CD4-positive, alpha-beta T cell (primary cell): ENCODE results near the gene CTNNA1. TPM values are rescaled to one million over a fixed set of nuclear protein-coding genes. Genes with fewer than 3 reads are reported as not detected.

Experiments
- ATAC-seq: fragments of 200-7000 bp; cut with Tn5 transposase; one replicate; pipeline ENCODE4 v1.10.0; 2022; ENCODE audit warnings: mild to moderate bottlenecking; ENCODE audit not compliant: poor library complexity
- CTCF ChIA-PET: fragments of 350-600 bp; sonication (Branson Sonifier 250); formaldehyde crosslinking; loops from one replicate; lab custom pipeline; 2021; ENCODE audit warnings: antibody characterized with exemption, inconsistent platforms; lab: Charles Lee
- POLR2A ChIA-PET: fragments of 350-600 bp; sonication (Branson Sonifier 250); formaldehyde crosslinking; loops from one replicate; lab custom pipeline; 2021; ENCODE audit warnings: antibody characterized with exemption, inconsistent platforms; lab: Charles Lee
- DNase-seq, 14 experiments: peaks; one replicate each; pipeline ENCODE4 v3.0.0-alpha.2; 2013 to 2020; ENCODE audit warnings: mixed read lengths in 2 of 14
- H3K27ac ChIP-seq, 2 donors: one replicate each; pipeline versions ENCODE4 v1.5.1 to v1.7.0; 2013; ENCODE audit warnings: low read length in 2 of 2, low read depth in 1 of 2, mild to moderate bottlenecking in 1 of 2
- H3K27me3 ChIP-seq, 2 experiments: 1 replicate in 1 of 2; 2 replicates in 1 of 2; pipeline versions ENCODE4 v1.6.1 to v1.7.0; 2013; ENCODE audit warnings: low read length in 2 of 2, control low read depth in 1 of 2, mild to moderate bottlenecking in 1 of 2, moderate library complexity in 1 of 2; ENCODE audit not compliant: insufficient read depth in 2 of 2, control insufficient read depth in 1 of 2
- H3K36me3 ChIP-seq: one replicate; pipeline ENCODE4 v1.6.1; 2013; ENCODE audit warnings: low read length, control low read depth; ENCODE audit not compliant: insufficient read depth
- H3K4me1 ChIP-seq: one replicate; pipeline ENCODE4 v1.6.1; 2013; ENCODE audit warnings: low read length, control low read depth; ENCODE audit not compliant: insufficient read depth
- H3K4me3 ChIP-seq: one replicate; pipeline ENCODE4 v1.5.1; 2013; ENCODE audit warnings: mild to moderate bottlenecking, low read length, moderate library complexity
- H3K9me3 ChIP-seq, 2 experiments: 1 replicate in 1 of 2; 2 replicates in 1 of 2; pipeline versions ENCODE4 v1.6.1 to v1.7.0; 2013; ENCODE audit warnings: low read length in 2 of 2, mild to moderate bottlenecking in 2 of 2, control low read depth in 1 of 2, moderate library complexity in 1 of 2; ENCODE audit not compliant: control insufficient read depth in 1 of 2, insufficient read depth in 1 of 2
- H3K27ac Mint-ChIP-seq: one replicate; pipeline ENCODE4 v1.8.0; 2020; ENCODE audit warnings: mixed read lengths
- H3K27me3 Mint-ChIP-seq: one replicate; pipeline ENCODE4 v1.8.0; 2021; ENCODE audit warnings: mixed read lengths
- H3K36me3 Mint-ChIP-seq: one replicate; pipeline ENCODE4 v1.8.0; 2021; ENCODE audit warnings: low read depth, mixed read lengths
- H3K4me1 Mint-ChIP-seq: one replicate; pipeline ENCODE4 v1.8.0; 2021; ENCODE audit warnings: low read depth, mixed read lengths
- H3K4me3 Mint-ChIP-seq: one replicate; pipeline ENCODE4 v1.8.0; 2020; ENCODE audit warnings: mild to moderate bottlenecking, mixed read lengths
- H3K9me3 Mint-ChIP-seq: one replicate; pipeline ENCODE4 v1.8.0; 2020; ENCODE audit warnings: mixed read lengths
- CTCF ChIP-seq: fragments of 200-600 bp; IDR thresholded peaks from one replicate; pipeline ENCODE4 v1.8.0; 2022; ENCODE audit warnings: antibody characterized with exemption, mild to moderate bottlenecking
- intact Hi-C, 2 experiments: fragments of 100-400 bp; cut with DNase I in 1 of 2; cut with micrococcal nuclease in 1 of 2; formaldehyde crosslinking; loops; one replicate each; pipeline versions ENCODE4 v1.15.1 to v1.9.0; 2023 to 2025; cut with DNase I, micrococcal nuclease
- total RNA-seq, 174 experiments: library from RNA in 2 of 174; stranded (reverse) in 2 of 174; gene quantifications; one replicate each; pipeline ENCODE4 v1.2.3 and lab custom pipeline; 2021 to 2026

Gene CTNNA1
- total RNA-seq, 2 experiments from 2014 or later = 6.0 to 6.7 TPM

DNA sequence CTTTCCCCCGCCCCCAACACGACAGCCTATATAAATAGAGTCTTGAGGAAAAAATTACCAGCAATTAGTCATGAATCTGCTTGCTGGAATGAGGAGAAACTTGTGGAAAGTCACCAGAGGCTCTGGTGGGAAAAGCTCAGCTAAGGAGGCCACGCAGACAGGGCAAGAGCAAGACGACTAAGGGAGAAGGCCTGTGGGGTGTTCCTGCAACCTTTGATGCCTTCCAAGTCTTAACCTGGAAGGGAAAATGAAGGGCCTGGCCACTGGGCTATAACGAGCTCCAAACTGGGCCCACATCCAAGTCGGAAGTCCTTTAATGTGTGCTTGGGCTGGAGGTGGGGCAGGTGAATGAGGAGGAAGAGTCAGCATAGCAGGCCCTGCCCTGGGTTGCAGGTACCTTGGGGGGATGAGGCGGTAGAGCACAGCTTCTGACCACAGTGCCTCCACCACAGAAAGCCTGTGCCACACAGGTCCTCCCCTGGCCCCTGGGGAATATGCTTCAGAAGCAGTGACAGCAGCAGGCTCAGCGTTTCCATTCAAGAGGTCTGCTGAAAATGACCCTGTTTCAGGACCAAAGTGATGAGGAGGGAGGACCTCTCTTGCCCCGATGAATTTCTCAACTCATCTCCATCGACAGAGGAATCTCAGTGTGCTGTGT is 214.7 kb downstream of the CTNNA1 start:
- intact Hi-C loops = no loop called here
- no peaks in the 10 kb centered on the region for H3K36me3 ChIP-seq
- H3K36me3 Mint-ChIP-seq = no peaks in the 10 kb centered on the region
- no peaks in the 10 kb centered on the region for H3K27me3 ChIP-seq
- H3K4me3 Mint-ChIP-seq = no peak overlapping the region
- CTCF ChIA-PET = no interaction called here
- no peaks in the 10 kb centered on the region for H3K4me1 Mint-ChIP-seq
- H3K27ac Mint-ChIP-seq = no peak overlapping the region
- H3K4me1 ChIP-seq = no peaks in the 10 kb centered on the region
- H3K27me3 Mint-ChIP-seq = no peaks in the 10 kb centered on the region
- no peak overlapping the region for H3K27ac ChIP-seq
- H3K4me3 ChIP-seq = no peak overlapping the region
- ATAC-seq = no peak
- DNase-seq = no peak
- H3K9me3 ChIP-seq = no peaks in the 10 kb centered on the region
- no peak for TF ChIP-seq CTCF
- POLR2A ChIA-PET = interaction anchor here (0.7 kb wide), 1 partner anchor 336 kb away, joined by 3 read pairs; no protein-coding TSS in a partner anchor
- H3K9me3 Mint-ChIP-seq = no peaks in the 10 kb centered on the region

DNA sequence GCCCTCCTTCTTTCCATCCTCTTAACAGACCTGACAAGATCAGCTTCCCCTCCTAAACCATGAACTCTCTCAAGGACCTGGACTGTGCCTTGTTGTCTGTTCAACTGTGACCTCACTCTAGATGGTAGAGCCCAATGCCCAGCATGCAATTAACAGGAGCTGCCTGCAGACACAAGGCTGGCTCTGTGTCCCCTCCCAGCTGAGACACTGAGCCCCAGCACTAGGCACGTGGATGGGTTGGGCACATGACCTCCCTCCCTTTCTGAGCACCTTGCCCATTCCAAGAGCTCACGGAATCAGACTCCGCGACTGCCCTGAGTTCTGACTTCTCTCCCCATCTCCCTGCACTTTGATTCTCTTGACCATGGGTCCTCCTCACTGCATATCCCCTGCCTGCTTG is 215.4 kb downstream of the CTNNA1 start:
- H3K27me3 ChIP-seq = no peaks in the 10 kb centered on the region
- no peak overlapping the region for H3K27ac ChIP-seq
- ChIA-PET CTCF (no interaction called here), POLR2A (interaction anchor here (0.7 kb wide), 1 partner anchor 336 kb away, joined by 3 read pairs; no protein-coding TSS in a partner anchor)
- no peak for ATAC-seq
- TF ChIP-seq CTCF = no peak
- H3K27me3 Mint-ChIP-seq = no peaks in the 10 kb centered on the region
- no peak overlapping the region for H3K27ac Mint-ChIP-seq
- H3K4me3 ChIP-seq = no peak overlapping the region
- intact Hi-C loops = no loop called here
- no peaks in the 10 kb centered on the region for H3K9me3 ChIP-seq
- H3K4me1 Mint-ChIP-seq = no peaks in the 10 kb centered on the region
- DNase-seq = no peak
- no peaks in the 10 kb centered on the region for H3K9me3 Mint-ChIP-seq
- H3K36me3 Mint-ChIP-seq = no peaks in the 10 kb centered on the region
- no peak overlapping the region for H3K4me3 Mint-ChIP-seq
- H3K36me3 ChIP-seq = no peaks in the 10 kb centered on the region
- no peaks in the 10 kb centered on the region for H3K4me1 ChIP-seq

GRCh38 chr5:138969323-138970002 is 216.2 kb downstream of the CTNNA1 start:
- ATAC-seq (no peak), DNase-seq (no peak)
- Mint-ChIP-seq H3K36me3 (no peaks in the 10 kb centered on the region), H3K9me3 (no peaks in the 10 kb centered on the region), H3K4me3 (no peak overlapping the region), H3K27me3 (no peaks in the 10 kb centered on the region), H3K4me1 (no peaks in the 10 kb centered on the region), H3K27ac (no peak overlapping the region)
- intact Hi-C loops = no loop called here
- Histone ChIP-seq H3K9me3 (no peaks in the 10 kb centered on the region), H3K4me1 (no peaks in the 10 kb centered on the region), H3K27me3 (no peaks in the 10 kb centered on the region), H3K4me3 (no peak overlapping the region), H3K27ac (no peak overlapping the region), H3K36me3 (no peaks in the 10 kb centered on the region)
- TF ChIP-seq CTCF = no peak
- CTCF ChIA-PET = no interaction called here
- POLR2A ChIA-PET = no interaction called here
